ENCODE data around the gene DARS2. TPM values are rescaled to one million over a fixed set of nuclear protein-coding genes. Genes with fewer than 3 reads are reported as not detected.

Gene DARS2
- total RNA-seq, 1 donor from 2014 or later: 18.7 TPM

DNA sequence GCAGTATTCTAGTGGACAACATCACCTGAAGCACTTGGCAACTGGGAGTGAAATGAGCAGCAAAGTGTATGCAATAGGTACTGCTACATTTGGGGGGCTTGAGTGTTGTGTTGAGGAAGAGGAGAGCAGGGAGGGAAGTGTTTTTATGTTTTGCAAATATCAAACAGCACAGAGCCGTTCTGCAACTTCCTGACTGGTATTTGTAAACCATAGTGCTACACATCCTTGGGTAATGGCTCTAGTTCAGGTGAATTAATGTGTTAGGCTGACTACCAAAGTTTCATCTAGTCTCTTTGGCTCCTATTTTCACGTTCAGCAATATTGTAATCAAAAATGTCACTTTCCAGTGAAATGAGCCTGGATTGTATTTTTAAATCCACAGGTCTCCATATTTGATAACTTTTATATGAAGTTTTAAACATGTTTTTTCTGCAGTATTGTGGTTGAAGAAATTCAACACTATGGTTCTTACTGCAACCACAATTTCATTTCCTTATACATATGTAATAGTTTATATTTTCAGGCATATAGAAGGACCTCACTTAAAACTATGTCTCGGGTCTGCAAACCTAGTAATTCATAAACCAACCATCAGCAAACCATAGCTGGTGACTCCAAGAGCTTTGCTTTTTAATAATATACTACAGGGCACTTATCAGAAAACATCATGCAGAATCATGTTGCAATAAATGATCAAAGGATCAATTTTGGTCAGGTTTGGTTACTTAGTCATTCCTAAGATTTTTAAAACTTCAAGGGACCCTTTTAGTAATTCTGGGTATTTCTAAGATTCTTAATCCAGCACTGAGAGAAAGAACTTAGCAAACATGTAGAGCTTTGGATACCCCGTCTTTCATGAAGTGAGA lies 62.5 kb downstream of the DARS2 start:
- no peak for DNase-seq (ENCODE audit: low read depth, low spot score)

DNA sequence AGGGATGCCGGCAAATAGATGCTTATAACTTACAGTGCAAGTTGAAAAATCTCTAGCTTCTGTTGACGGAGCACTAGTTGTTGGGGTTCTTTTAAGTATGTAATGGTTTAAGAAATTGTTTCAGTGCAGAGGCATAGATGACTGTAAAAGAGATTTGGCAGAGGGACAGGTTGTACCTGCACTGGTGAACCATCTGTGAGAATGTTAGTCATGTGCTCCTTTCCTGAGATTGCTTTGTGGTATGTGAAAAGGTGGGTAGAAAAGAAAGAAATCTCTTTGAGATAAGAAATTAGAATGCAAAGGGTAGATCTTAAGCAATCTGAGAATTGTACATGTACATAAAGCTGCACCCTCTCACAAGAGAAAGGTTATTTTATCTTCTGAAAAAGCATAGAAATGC lies 63.2 kb downstream of the DARS2 start:
- DNase-seq (ENCODE audit: low read depth, low spot score): no peak

DNA sequence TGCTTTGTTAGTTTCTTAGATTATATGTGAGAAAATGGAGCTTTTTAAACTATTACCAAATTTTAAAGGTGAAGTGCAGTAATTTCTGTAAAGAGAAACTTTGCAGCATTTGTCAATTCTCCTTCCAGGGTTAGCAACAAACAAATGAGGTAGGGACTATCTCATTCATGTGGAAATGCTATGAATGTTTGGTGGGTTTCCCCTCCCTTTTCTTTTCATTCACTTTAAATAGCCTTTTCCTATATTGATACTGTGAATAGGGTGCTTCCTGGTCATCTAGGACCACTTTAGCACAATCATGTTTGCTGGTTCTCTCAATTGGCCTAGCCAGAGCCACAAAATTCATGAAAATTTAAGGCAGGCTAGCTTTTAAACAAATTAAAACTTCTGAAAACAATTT lies 64.3 kb downstream of the DARS2 start:
- no peak for DNase-seq (ENCODE audit: low read depth, low spot score)

DNA sequence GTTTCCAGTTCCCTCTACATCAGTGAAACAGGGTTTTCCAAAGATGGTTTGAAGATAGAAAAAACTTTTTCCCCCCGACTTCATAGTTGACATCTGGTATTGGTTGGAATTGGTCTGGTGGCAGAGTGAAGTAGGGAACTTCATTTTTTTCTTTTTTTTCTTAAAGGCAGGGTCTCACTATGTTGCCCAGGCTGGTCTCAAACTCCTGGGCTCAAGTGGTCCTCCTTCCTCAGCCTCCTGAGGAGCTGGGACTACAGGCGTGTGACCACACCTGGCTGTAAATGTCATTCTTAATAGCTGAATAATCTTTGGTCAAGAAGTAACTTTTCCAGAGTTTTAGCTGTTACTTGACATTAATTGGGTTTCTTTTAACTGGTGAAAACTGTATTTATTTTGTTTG lies 65.4 kb downstream of the DARS2 start:
- no peak for DNase-seq (ENCODE audit: low read depth, low spot score)

DNA sequence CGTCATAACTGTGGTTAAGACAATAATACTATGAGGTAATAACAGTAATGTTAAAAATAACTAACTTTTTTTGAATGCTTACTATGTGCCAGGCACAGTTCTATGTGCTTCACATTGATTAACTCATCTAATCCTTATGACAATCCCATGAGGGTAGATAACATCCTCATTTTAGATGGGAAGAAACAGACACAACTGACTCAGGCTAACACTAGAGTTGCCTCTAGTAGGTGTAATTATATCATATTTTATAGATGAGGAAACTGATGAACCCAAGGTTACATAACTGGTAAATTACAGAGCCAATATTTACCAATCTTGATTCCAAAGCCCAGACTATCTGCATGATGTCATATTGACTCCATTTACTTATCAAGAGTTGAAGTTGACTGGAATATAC lies 69.1 kb downstream of the DARS2 start:
- no peak for DNase-seq (ENCODE audit: low read depth, low spot score)

DNA sequence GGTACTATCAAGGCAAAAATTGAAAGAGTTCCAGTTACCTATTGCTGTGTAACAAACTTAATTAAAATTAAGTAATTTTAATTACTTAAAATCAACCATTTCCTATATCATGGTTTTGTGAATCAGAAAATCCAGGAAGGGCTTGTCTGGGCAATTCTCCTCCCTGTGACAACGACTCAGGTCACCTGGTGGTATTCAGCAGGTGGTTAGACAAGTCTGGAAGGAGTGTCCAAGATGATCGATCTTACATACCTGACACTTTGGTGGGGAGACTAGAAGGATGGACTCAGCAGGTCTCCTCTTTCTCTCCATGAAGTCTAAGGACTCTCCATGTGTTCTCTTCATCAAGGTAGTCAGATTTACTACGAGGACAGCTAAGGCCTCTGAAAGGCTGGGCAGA lies 69.7 kb downstream of the DARS2 start:
- no peak for DNase-seq (ENCODE audit: low read depth, low spot score)

DNA sequence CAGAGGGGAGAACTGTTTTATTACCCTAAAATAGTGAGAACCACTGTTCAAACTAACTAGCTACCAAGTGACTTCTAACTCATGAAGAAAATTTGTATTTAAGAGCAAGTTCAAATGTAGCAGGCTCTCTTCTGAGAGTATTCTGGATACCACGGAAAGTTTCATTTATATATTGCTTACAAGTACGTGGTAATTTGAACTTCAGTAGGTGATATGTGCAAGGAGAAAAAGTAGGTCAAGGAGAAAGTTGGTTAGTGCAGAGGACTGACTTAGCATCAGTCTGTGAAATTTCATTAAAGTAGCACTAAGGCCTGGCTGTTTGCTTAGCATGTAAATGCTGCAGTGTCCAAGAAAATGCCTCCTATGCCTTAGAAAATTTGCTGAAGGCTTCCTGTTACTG lies 76.0 kb downstream of the DARS2 start:
- DNase-seq (ENCODE audit: low read depth, low spot score): no peak

DNA sequence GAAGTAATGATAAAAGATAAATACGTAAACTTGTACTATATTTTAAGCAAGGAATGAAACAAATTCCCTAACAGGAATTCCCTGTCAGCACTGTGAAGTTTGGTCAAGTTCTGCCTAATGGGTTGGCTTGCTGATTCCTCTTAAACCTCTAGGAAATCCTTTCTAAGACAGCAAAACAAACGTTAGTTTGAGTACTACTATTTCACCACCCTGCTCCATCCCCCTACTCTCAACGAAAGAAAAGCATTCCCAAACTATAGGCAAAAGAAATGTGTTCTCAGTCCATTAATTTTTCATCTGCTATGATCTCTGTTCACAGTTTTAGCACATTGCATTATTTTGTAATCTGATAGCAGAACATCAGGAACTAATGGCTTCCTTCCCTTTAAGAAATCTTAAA lies 76.5 kb downstream of the DARS2 start:
- DNase-seq (ENCODE audit: low read depth, low spot score): no peak

DNA sequence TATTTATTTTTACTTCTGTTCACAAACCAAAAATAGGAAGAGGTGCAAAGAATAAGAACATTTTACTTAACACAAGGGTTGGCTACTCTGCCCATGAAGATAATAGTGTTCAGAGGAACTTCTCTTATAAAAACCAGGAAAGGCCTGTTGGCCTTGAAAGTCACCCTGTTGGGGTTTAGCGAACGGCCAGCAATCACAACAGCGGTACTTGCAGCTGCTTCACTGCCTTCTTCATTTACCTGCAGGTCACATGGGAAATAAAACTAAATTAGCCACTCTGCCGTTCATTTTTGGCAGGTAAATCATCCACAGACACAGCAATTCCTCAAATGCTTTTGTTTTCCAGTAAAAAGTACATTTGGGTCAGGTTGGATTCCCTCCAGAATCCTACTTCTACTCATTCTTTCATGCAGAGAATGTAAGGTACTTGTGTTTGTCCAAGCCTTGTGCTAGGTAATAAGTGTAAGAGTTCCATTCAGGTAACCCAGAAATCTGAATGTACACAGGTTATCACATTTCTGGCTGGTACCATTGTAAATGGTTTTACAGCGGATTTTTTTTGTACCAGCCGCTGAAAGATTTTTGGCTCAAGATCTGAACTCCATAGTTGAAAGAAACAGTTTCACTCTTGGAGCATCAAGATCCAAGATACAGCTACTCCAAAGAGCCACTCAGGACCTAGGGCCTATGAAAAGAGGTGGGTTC lies 79.5 kb downstream of the DARS2 start:
- no peak for DNase-seq (ENCODE audit: low read depth, low spot score)

Other genes starting within 250 kb of the DARS2 start
- not detected in 2 replicates for gene SLC9C2, start 221.6 kb upstream of the DARS2 start, total RNA-seq
- not detected in 2 replicates for gene TEX50, start 189.3 kb upstream of the DARS2 start, total RNA-seq
- 0.20 and 0.49 TPM in 2 replicates for gene ANKRD45, start 154.8 kb upstream of the DARS2 start, total RNA-seq
- gene KLHL20, start 109.7 kb upstream of the DARS2 start, total RNA-seq: 34.1 and 48.8 TPM in 2 replicates
- 17.5 and 35.8 TPM in 2 replicates for gene CENPL, start 210 bp downstream of the DARS2 start, total RNA-seq
- 244 and 416 TPM in 2 replicates for gene GAS5, start 43.3 kb downstream of the DARS2 start, total RNA-seq
- 3.6 and 5.6 TPM in 2 replicates for gene ZBTB37, start 43.7 kb downstream of the DARS2 start, total RNA-seq
- 0.14 TPM in 1 of 2 replicates, not detected in the other for gene SERPINC1, start 92.7 kb downstream of the DARS2 start, total RNA-seq
- 15.9 and 25.6 TPM in 2 replicates for gene RC3H1, start 197.7 kb downstream of the DARS2 start, total RNA-seq

All from pulmonary artery endothelial cell (primary cell).